ENCODE data around the gene NOS1AP. TPM values are rescaled to one million over a fixed set of nuclear protein-coding genes. Genes with fewer than 3 reads are reported as not detected.
A peak's percentile ranks its signal among the peaks of the same experiment; 100 is the strongest.

Gene NOS1AP
- total RNA-seq, 1 donor from 2014 or later, result 20.7 TPM

- DNase-seq (ENCODE audit: low spot score), result no peak
Observed at GRCh38 chr1:162138112-162138511, 68.6 kb downstream of the NOS1AP start.

- no peak for DNase-seq (ENCODE audit: low spot score)
Observed at GRCh38 chr1:162138599-162139181, 69.2 kb downstream of the NOS1AP start.

DNA sequence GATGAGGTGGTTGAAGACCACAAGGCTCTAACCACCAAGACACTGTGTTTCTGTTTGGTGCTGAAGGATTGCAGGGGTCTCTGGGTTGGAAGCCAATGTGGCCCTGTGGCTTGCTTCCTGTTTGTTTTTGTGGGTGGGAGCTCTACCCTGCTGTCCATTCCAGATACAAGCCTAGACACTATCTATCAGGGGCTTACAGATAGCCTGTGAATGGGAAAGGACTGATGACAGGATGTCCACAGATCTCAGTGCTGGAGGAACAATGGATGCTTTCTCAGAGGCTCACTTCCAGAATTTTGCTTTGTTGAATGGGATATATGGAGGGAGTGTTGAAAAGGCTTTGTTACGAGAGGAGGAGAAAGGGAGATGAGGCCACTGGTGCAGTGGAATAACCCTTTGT is 69.7 kb downstream of the NOS1AP start:
- no peak for DNase-seq (ENCODE audit: low spot score)

DNA sequence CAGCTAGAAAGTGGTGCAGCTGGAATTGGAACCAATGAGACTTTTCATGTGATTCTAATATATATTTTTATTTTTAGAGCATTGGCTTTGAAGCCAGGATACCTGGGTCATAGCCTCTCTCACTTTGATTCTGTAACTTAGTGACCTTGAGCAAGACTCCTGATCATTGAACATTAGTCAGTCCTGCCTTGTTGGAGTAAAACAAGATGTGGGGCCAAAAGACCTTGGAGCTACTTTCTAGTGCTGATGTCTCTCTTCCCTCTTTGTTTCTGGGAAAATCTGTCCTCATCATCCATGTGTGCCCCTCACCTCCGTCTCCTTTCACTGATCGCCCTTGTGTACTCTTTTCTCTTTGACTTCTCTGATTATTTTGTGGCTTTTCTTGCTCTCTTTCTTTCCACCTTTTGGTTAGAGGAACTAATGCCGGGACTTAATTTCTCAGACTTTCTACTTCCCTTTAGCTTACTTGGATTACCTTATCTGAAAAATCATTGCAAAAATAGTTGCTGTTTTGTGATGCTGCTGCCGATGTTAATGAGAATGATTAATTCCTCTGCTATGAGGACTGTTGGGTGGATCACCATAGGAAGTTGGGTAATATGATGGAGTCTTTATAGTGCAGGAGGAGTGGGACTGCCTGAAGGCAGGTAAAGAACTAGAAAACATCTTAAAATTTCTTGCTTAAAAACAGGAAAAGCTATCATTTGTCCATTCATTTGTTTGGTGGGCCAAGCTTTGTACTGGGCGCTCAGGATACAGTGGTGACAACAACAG is 72.0 kb downstream of the NOS1AP start:
- DNase-seq (ENCODE audit: low spot score), result no peak

GRCh38 chr1:162142968-162143367 is 73.5 kb downstream of the NOS1AP start:
- DNase-seq (ENCODE audit: low spot score), result no peak

GRCh38 chr1:162144268-162144667 is 74.8 kb downstream of the NOS1AP start:
- no peak for DNase-seq (ENCODE audit: low spot score)

GRCh38 chr1:162144853-162145252 is 75.4 kb downstream of the NOS1AP start:
- DNase-seq (ENCODE audit: low spot score), result no peak

DNA sequence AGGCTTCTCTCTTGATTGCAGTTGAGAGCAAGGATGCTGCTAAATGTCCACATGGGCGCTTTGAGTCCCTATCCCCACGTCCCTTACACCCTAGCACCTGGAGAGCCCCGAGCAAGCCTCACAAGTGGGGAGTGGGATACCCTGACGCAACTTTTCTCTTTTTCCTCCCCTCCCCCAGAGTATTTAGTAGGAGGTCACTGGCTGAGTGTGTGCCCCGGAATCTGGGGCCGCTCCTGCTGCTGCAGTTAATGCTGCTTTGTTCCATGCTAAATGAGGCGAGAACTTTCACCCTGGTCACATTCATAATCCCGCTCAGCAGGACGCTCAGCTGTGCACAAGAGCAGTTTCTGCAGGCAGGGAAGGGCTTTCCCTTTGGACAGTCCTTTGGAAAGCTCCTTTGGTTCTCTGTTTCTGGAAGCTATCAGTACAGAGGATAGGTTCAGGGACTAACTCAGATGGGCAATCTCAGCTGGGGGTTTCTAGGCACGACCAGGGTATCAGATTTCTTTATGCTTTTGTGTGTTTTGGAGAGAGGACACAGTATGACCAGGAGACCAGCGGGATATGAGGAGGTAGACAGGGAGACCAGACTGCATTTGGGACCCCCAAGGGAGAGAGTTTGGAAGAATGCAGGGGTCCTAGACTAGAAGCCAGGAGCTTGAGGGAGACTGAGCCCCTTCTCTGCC is 75.9 kb downstream of the NOS1AP start:
- DNase-seq (ENCODE audit: low spot score), result no peak

DNA sequence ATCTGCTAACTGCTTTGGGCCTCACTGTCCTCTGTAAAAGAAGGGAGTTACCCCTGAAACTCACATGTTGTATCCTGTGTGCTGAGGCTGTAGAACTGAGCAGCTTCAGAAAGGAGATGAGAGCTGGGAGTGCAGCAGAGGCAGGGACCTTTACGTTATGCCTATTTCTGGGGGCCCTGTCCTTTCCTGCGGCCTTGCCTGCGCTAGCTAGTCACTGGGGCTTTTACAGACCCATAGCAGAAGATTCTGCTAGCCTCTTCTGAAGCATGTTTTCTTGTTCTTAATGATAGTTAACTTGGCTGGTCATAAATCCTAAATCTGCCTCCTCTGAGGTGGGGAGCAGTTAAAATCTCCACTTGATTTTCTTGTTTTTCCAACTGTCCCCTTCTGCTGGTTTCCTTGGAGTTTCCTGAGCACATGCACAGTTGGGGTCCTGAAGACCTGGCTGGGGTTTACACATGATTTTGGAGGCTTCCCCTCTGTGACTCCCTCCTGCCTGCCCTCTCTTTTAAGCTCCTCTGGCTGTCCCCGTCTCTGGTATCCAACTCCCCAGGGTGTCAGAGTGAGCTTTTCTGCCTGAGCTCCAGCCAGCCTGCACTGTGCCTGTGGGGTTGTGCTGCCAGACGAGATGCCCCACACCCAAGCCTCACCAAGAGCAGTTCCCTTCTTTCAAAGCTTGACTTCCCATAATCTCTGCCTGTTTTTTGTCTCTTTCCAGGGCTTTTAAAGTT is 76.6 kb downstream of the NOS1AP start:
- no peak for DNase-seq (ENCODE audit: low spot score)

- no peak for DNase-seq (ENCODE audit: low spot score)
Observed at GRCh38 chr1:162147760-162148159, 78.3 kb downstream of the NOS1AP start.

DNA sequence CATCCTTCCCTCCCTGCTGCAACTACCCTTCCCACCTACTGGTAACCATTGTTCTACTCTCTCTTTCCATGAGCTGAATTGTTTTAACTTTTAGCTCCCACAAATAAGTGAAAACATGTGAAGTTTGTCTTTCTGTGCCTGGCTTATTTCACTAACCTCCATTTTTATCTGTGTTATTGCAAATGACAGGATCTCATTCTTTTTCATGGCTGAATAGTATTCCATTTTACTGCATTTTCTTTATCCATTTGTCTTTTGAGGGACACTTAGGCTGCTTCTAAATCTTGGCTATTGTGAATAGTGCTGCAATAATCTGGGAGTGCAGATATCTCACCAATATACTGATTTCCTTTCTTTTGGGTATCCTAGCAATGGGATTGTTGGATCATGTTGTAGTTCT is 80.6 kb downstream of the NOS1AP start:
- no peak for DNase-seq (ENCODE audit: low spot score)

DNA sequence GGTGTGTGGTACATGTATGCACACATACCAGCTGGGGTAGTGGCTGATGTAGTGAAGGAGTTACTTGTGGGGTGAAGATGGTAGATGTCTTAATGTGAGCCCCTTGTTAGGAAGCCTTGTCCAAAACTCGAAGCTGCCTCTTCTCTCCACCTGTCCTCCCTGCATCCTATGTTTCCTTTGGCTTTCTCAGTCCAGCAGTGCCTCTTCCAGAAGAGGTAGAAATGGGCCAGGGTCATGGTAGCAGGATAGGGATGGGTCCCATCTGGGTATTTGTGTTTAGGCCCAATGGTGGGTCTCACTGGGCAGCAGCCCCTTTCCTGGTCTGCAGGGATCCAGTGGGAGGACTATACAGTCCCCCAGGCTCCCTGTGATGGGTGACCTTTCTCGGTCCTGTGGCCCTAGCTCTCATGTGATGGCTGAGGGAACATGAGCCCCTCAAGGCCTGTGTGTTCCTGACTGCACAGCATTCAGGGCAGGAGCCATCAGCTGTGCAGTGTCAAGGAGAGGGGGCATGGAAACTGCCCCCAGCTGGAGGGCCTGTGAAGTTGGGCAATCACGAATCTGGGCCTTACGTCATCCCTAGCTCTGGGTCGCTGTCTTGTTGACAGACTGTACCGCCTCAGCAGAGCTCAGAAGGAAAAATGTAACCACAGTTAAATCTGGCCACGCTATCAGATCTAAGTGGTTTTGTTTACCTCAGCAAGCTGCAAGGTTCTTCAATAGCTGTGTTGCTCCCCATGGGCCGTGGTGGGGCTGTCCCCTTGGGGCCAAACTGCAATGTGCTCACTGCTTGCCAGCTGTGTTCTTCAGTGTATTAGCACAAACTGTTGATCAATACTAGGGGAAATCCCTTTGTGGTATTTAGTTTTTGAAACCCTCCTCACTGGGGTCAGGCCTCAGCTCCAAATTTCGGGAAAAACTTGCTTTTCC is 82.7 kb downstream of the NOS1AP start:
- DNase-seq (ENCODE audit: low spot score), result peak; percentile 68

GRCh38 chr1:162153374-162153773 is 83.9 kb downstream of the NOS1AP start:
- no peak for DNase-seq (ENCODE audit: low spot score)

GRCh38 chr1:162157469-162157868 is 88.0 kb downstream of the NOS1AP start:
- DNase-seq (ENCODE audit: low spot score), result no peak

DNA sequence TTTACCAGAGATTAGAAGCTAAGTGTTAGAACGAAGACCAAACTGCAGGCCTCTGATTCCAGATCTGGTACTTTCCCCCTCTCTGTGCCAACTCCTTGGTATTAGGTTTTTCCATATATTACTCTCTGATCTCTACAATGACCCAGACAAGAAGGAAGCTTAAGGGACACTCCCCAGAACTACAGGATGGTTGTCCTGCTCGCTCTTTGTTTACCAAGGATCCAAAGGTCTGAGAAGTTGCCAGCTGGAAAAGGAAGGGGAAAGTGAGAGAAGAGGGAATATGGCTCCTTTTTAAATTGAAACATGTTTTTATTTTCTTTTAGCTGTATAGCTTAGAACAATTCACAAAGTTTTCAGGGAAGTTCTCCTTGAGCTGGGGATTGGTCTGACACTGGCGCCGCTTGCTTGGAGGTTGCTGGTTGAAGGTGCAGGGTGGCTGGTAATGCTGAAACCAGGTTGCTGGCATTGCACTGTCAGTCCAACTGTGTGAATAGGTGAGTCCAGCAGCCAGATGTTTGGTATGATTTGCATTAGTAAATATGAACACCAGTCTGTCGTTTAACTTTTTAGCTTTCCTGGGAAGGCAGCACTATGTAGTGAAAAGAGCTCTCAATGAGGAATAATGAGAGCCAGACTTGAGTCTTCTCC is 89.3 kb downstream of the NOS1AP start:
- DNase-seq (ENCODE audit: low spot score), result no peak

- DNase-seq (ENCODE audit: low spot score), result no peak
Observed at GRCh38 chr1:162159515-162159914, 90.0 kb downstream of the NOS1AP start.

- DNase-seq (ENCODE audit: low spot score), result no peak
Observed at GRCh38 chr1:162161916-162162550, 92.5 kb downstream of the NOS1AP start.

GRCh38 chr1:162165528-162165927 is 96.0 kb downstream of the NOS1AP start:
- DNase-seq (ENCODE audit: low spot score), result no peak

DNA sequence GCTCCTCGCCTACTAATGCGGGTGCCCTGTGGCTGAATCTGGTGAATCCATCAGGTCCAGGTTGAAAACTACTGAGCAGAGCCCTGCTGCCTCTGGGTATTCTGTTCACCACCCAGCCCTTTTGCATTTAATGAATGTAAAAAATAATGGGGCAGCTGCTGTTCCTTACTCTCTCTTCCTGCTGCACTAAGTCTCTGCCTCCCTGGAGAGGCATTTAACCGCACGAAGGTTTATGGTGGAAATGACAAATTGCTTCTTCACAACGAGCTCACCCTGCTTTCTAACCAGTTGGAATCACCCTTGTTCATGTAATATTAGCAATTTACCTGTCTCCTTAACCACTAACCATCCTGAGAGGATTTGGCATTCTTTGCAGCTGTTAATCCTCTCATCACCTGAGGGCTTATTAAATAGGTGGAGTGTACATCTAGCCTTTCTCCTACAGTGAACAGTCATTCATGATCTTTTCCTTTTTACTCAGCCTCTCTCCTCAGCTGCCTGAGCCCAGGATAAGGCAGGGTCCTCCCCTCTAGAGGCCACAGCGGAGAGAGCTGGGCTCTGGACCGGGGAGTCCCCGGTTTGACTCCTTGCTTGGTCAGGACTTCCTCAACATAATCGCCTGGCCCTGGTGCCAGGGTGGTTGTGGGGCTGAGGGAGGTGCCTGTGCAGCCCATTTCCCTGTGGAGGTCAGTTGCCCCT is 97.6 kb downstream of the NOS1AP start:
- no peak for DNase-seq (ENCODE audit: low spot score)

DNA sequence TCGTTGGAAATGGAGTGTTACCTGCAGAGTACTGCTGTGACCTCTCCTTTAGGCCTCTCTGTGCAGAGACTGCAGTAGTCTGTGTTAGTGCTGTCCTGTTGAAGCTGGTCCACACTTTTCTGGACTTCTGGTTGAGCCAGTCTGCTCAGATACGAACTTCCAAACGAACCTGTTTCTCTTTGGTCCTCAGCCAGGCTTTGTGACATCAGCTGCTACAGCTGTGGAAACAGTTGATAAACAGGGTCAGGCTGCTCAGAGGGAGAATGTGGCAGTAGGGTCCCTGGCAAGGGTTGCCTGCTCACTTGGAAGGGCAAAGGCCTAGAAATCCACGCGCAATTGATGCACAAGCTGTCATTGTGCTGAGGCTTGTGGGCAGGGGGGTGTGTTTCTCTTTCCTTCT is 98.8 kb downstream of the NOS1AP start:
- DNase-seq (ENCODE audit: low spot score), result peak; percentile 68

Data from mucosa of gallbladder (tissue), 1 donor.